NOMO-1 treated with dmso at 0.1 percent for 144 hours (cell line): ENCODE data around the gene LAMC2.
"Not testable (repeated sequence)": the region's sequence is repeated elsewhere in the genome, so short reads cannot be mapped to it uniquely, and the experiment has no call there.

Source experiments
- DNase-seq: peaks from one replicate; lab custom pipeline; 2025; ENCODE audit not compliant: unreplicated experiment; lab: John Stamatoyannopoulos, UW

Gene LAMC2

GRCh38 chr1:183185941-183186490, at the start of gene LAMC2:
LAMC2 (plus strand) TSS chr1:183186264; CDS start chr1:183186353, 89 bp downstream.
- no peak for DNase-seq

GRCh38 chr1:183137782-183138181, 48.3 kb upstream of the LAMC2 start:
- no peak for DNase-seq

GRCh38 chr1:183138301-183138700, 47.8 kb upstream of the LAMC2 start:
- no peak for DNase-seq

- DNase-seq = no peak
Observed at GRCh38 chr1:183139281-183139942, 46.7 kb upstream of the LAMC2 start.

GRCh38 chr1:183140633-183141032, 45.4 kb upstream of the LAMC2 start:
- no peak for DNase-seq

GRCh38 chr1:183142171-183142570, 43.9 kb upstream of the LAMC2 start:
- DNase-seq = no peak

- DNase-seq = no peak
Observed at GRCh38 chr1:183143576-183144315, 42.3 kb upstream of the LAMC2 start.

- DNase-seq = no peak
Observed at GRCh38 chr1:183144752-183145151, 41.3 kb upstream of the LAMC2 start.

- DNase-seq = no peak
Observed at GRCh38 chr1:183147735-183148134, 38.3 kb upstream of the LAMC2 start.

GRCh38 chr1:183148599-183148998, 37.5 kb upstream of the LAMC2 start:
- DNase-seq = no peak

GRCh38 chr1:183149273-183149672, 36.8 kb upstream of the LAMC2 start:
- no peak for DNase-seq

GRCh38 chr1:183150032-183150431, 36.0 kb upstream of the LAMC2 start:
- not testable (repeated sequence) for DNase-seq

GRCh38 chr1:183150445-183150844, 35.6 kb upstream of the LAMC2 start:
- DNase-seq = no peak

GRCh38 chr1:183152180-183152579, 33.9 kb upstream of the LAMC2 start:
- no peak for DNase-seq

- DNase-seq = no peak
Observed at GRCh38 chr1:183155939-183156338, 30.1 kb upstream of the LAMC2 start.

- DNase-seq = no peak
Observed at GRCh38 chr1:183159960-183160359, 26.1 kb upstream of the LAMC2 start.

- DNase-seq = no peak
Observed at GRCh38 chr1:183161391-183161790, 24.7 kb upstream of the LAMC2 start.

GRCh38 chr1:183163316-183163715, 22.7 kb upstream of the LAMC2 start:
- DNase-seq = no peak

GRCh38 chr1:183164340-183164739, 21.7 kb upstream of the LAMC2 start:
- no peak for DNase-seq

- no peak for DNase-seq
Observed at GRCh38 chr1:183164963-183165362, 21.1 kb upstream of the LAMC2 start.

- DNase-seq = no peak
Observed at GRCh38 chr1:183165456-183165855, 20.6 kb upstream of the LAMC2 start.

- no peak for DNase-seq
Observed at GRCh38 chr1:183166454-183166853, 19.6 kb upstream of the LAMC2 start.
